GM19372 (cell line): Measurements from ENCODE around the gene LCN15.
"Not testable (repeated sequence)": the region's sequence is repeated elsewhere in the genome, so short reads cannot be mapped to it uniquely, and the experiment has no call there.

ENCODE experiments used
- ATAC-seq: cut with Tn5 transposase; IDR thresholded peaks from one replicate; pipeline ENCODE4 v1.9.1; 2021; ENCODE audit warnings: mild to moderate bottlenecking, low read depth, moderate library complexity; ENCODE audit not compliant: unreplicated experiment

Gene LCN15

GRCh38 chr9:136795000-136795348 lies 30.7 kb upstream of the LCN15 start:
- ATAC-seq = no peak

- no peak for ATAC-seq
Measured at GRCh38 chr9:136794281-136794999, 30.1 kb upstream of the LCN15 start.

- no peak for ATAC-seq
Measured at GRCh38 chr9:136793086-136793946, 29.0 kb upstream of the LCN15 start.

- no peak for ATAC-seq
Measured at GRCh38 chr9:136792321-136793085, 28.2 kb upstream of the LCN15 start.

- no peak for ATAC-seq
Measured at GRCh38 chr9:136791516-136792276, 27.4 kb upstream of the LCN15 start.

GRCh38 chr9:136790640-136791515 lies 26.6 kb upstream of the LCN15 start, which contains the start of gene TMEM141:
TMEM141 (plus strand) TSS chr9:136791344; CDS start chr9:136791371, 27 bp downstream.
- peak; percentile 83 for ATAC-seq

GRCh38 chr9:136789523-136789937 lies 25.2 kb upstream of the LCN15 start:
- no peak for ATAC-seq

GRCh38 chr9:136788644-136789522 lies 24.6 kb upstream of the LCN15 start:
- ATAC-seq = not testable (repeated sequence)

- no peak for ATAC-seq
Measured at GRCh38 chr9:136787690-136788400, 23.5 kb upstream of the LCN15 start.

- ATAC-seq = not testable (repeated sequence)
Measured at GRCh38 chr9:136786983-136787382, 22.7 kb upstream of the LCN15 start.

- no peak for ATAC-seq
Measured at GRCh38 chr9:136786451-136786850, 22.1 kb upstream of the LCN15 start.

GRCh38 chr9:136785565-136786355 lies 21.4 kb upstream of the LCN15 start:
- not testable (repeated sequence) for ATAC-seq

GRCh38 chr9:136784997-136785361 lies 20.7 kb upstream of the LCN15 start:
- no peak for ATAC-seq

GRCh38 chr9:136784249-136784996 lies 20.1 kb upstream of the LCN15 start:
- no peak for ATAC-seq

- no peak for ATAC-seq
Measured at GRCh38 chr9:136782452-136782851, 18.1 kb upstream of the LCN15 start.

GRCh38 chr9:136779808-136780207 lies 15.5 kb upstream of the LCN15 start:
- no peak for ATAC-seq
